C4-2B (cell line): ENCODE data around the gene PCBP4.

ENCODE experiments used
- CTCF ChIP-seq: fragments of 450-650 bp; conservative IDR thresholded peaks from 2 replicates; pipeline ENCODE4 v1.5.1; 2017; ENCODE audit warnings: mild to moderate bottlenecking
- ZFX ChIP-seq: fragments of 450-650 bp; IDR thresholded peaks from 2 replicates; pipeline ENCODE4 v1.6.1; 2017

GRCh38 chr3:51938780-51939425, 28.4 kb downstream of the PCBP4 start:
- no peak for TF ChIP-seq CTCF
- no peak for TF ChIP-seq ZFX
